ENCODE data around the gene VN1R5. TPM values are rescaled to one million over a fixed set of nuclear protein-coding genes. Genes with fewer than 3 reads are reported as not detected.

Gene VN1R5
- total and polyA plus RNA-seq, 2 donors (not counting 3 experiments of a cell fraction or from before 2014, with no cell fraction given): not detected

DNA sequence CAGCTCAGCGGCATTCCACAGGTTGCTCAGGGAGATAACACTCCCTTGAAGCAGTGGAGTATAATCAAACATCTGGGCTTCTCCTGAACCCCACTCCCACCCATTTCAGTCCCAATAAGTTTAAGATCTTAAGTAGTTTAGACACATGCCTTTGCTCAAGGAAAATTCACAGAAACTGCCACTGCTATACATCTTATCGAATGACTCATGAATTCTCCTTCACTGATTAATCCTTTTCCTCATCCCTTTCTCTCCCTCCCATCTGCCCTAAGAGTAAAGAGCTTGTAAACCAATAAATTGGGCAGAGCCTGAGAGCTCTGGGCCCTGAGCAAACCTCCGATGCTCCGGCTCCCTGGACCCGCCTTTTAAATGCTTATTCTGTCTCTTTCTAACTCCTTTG lies 10.2 kb downstream of the VN1R5 start:
- Histone ChIP-seq H3K36me3 (ENCODE audit: control insufficient read depth in 2 of 2, extremely low read depth in 1 of 2, insufficient read depth in 2 of 2, low read length in 2 of 2) (no peaks in the 10 kb centered on the region), H4K20me1 (replicated peaks; ENCODE audit: control insufficient read depth, extremely low read depth, insufficient read depth, low read length) (no peaks in the 10 kb centered on the region), H3K9me1 (replicated peaks; ENCODE audit: control insufficient read depth, extremely low read depth, insufficient read depth, low read length) (no peaks in the 10 kb centered on the region), H3K79me2 (ENCODE audit: control insufficient read depth, insufficient read depth, low read length) (no peaks in the 10 kb centered on the region), H3K4me2 (ENCODE audit: insufficient read depth, low read length) (no peak overlapping the region), H3K27me3 (ENCODE audit: control insufficient read depth in 2 of 2, insufficient read depth in 2 of 2, low read length in 2 of 2) (no peaks in the 10 kb centered on the region), H3K4me1 (ENCODE audit: control insufficient read depth, extremely low read depth, insufficient read depth, low read length) (no peaks in the 10 kb centered on the region), H2AFZ (ENCODE audit: low read depth, low read length) (no peak overlapping the region), H3K9me3 (replicated peaks; ENCODE audit: control insufficient read depth, insufficient read depth, low read length) (no peaks in the 10 kb centered on the region), H3K9ac (replicated peaks; ENCODE audit: extremely low read depth, insufficient read depth, low read length) (no peak overlapping the region), H3K27ac (ENCODE audit: insufficient read depth, low read depth, low read length) (no peak overlapping the region), H3K4me3 (replicated peaks in 1 of 3; ENCODE audit: insufficient read depth in 1 of 3, low read depth in 1 of 3, low read length in 3 of 3) (no peak overlapping the region)
- TF ChIP-seq FOS (IDR thresholded peaks at IDR 0.05; ENCODE audit: borderline replicate concordance, insufficient read depth, low read length): no peak
- TF ChIP-seq, protein P1, sequence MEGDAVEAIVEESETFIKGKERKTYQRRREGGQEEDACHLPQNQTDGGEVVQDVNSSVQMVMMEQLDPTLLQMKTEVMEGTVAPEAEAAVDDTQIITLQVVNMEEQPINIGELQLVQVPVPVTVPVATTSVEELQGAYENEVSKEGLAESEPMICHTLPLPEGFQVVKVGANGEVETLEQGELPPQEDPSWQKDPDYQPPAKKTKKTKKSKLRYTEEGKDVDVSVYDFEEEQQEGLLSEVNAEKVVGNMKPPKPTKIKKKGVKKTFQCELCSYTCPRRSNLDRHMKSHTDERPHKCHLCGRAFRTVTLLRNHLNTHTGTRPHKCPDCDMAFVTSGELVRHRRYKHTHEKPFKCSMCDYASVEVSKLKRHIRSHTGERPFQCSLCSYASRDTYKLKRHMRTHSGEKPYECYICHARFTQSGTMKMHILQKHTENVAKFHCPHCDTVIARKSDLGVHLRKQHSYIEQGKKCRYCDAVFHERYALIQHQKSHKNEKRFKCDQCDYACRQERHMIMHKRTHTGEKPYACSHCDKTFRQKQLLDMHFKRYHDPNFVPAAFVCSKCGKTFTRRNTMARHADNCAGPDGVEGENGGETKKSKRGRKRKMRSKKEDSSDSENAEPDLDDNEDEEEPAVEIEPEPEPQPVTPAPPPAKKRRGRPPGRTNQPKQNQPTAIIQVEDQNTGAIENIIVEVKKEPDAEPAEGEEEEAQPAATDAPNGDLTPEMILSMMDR (IDR thresholded peaks at IDR 0.05; ENCODE audit: extremely low read depth in 1 of 2, insufficient read depth in 1 of 2, low read depth in 1 of 2, low read length in 2 of 2): no peak
- TF ChIP-seq MYC (IDR thresholded peaks at IDR 0.05; ENCODE audit: low read depth, low read length): no peak
- no peak for TF ChIP-seq JUN (IDR thresholded peaks at IDR 0.05; ENCODE audit: borderline replicate concordance, insufficient read depth, insufficient read length, low read depth)
- TF ChIP-seq GATA2 (IDR thresholded peaks at IDR 0.05; ENCODE audit: insufficient read depth, insufficient read length, low read depth, low read length): no peak
- TF ChIP-seq EZH2 (IDR thresholded peaks at IDR 0.05; ENCODE audit: borderline replicate concordance, low read depth, low read length, severe bottlenecking): no peak
- TF ChIP-seq POLR2AphosphoS5 (IDR thresholded peaks at IDR 0.05; ENCODE audit: insufficient read depth, low read depth, low read length): no peak
- ChIA-PET POLR2A (no interaction called here), CTCF (no interaction called here)
- no TSS peak for BruUV-seq (replicated peaks)
- FAIRE-seq: no peak
- intact Hi-C loops (cut with micrococcal nuclease): no loop called here
- no peak for DNase-seq (ENCODE audit: low read depth, low spot score)
- dilution Hi-C loops (cut with MboI; ENCODE audit: extremely low pct_ligation_motif_present, low sequenced_read_pairs): no loop called here

Measured in endothelial cell of umbilical vein (primary cell).